Body of pancreas (tissue), 4 donors: Measurements from ENCODE around the gene CACNG6. TPM values are rescaled to one million over a fixed set of nuclear protein-coding genes. Genes with fewer than 3 reads are reported as not detected.

ENCODE experiments used
- ATAC-seq: fragments of 150-250 bp; one replicate; pipeline ENCODE4 v1.9.1; 2016
- DNase-seq, 4 donors: peaks; one replicate each; pipeline ENCODE4 v3.0.0-alpha.2; 2019
- H3K27ac ChIP-seq, 4 donors: fragments of 200-600 bp; sonication (generic); 1 replicate in 3 of 4; 2 replicates in 1 of 4; pipeline versions ENCODE4 v1.5.1 to v1.6.1; 2016 to 2019; ENCODE audit warnings: mild to moderate bottlenecking in 1 of 4, mixed read lengths in 1 of 4, moderate library complexity in 1 of 4
- H3K27me3 ChIP-seq, 2 donors: fragments of 200-600 bp; sonication (generic); one replicate each; pipeline ENCODE4 v1.6.0; 2016; ENCODE audit warnings: mild to moderate bottlenecking in 1 of 2
- H3K36me3 ChIP-seq, 2 donors: fragments of 200-600 bp; sonication (generic); replicated peaks in 1 of 2; 2 replicates each; pipeline ENCODE4 v1.5.1; 2016; ENCODE audit warnings: low read depth in 2 of 2; ENCODE audit not compliant: insufficient read depth in 1 of 2
- H3K4me1 ChIP-seq: fragments of 200-600 bp; sonication (generic); one replicate; pipeline ENCODE4 v1.6.0; 2016
- H3K4me3 ChIP-seq, 2 donors: fragments of 200-600 bp; sonication (generic); 1 replicate in 1 of 2; 2 replicates in 1 of 2; pipeline ENCODE4 v1.5.1; 2016 to 2019
- H3K9me3 ChIP-seq, 3 donors: fragments of 200-600 bp; sonication (generic); 1 replicate in 2 of 3; 2 replicates in 1 of 3; pipeline ENCODE4 v1.5.1; 2016
- POLR2A ChIP-seq, 3 donors: fragments of 450-650 bp; IDR thresholded peaks; one replicate each; pipeline ENCODE4 v1.6.1; 2016; ENCODE audit warnings: antibody characterized with exemption in 3 of 3, mild to moderate bottlenecking in 2 of 3
- WGBS, 2 donors: methylation state at CpG; one replicate each; pipeline ENCODE4 v1.1.5; 2017; 5-methylcytosine and 5-hydroxymethylcytosine counted together
- intact Hi-C: fragments of 100-400 bp; cut with DNase I; formaldehyde crosslinking; loops from one replicate; pipeline ENCODE4 v1.15.1; 2023
- total RNA-seq, 2 donors: library from RNA; depleted of rRNA; stranded (reverse); fragments of >200 nt; gene quantifications; one replicate each; pipeline ENCODE4 v1.1.0, GENCODE V29; 2016
- TF ChIP-seq, protein P1 (sequence below), 7 experiments: fragments of 450-650 bp in 4 of 7; fragments of 200-600 bp in 3 of 7; sonication (generic) in 3 of 7; IDR thresholded peaks; one replicate each; pipeline ENCODE4 v1.5.1; 2016 to 2019; ENCODE audit warnings: antibody characterized with exemption in 7 of 7

The CACNG6 gene
- total RNA-seq, 2 donors from 2014 or later: not detected

DNA sequence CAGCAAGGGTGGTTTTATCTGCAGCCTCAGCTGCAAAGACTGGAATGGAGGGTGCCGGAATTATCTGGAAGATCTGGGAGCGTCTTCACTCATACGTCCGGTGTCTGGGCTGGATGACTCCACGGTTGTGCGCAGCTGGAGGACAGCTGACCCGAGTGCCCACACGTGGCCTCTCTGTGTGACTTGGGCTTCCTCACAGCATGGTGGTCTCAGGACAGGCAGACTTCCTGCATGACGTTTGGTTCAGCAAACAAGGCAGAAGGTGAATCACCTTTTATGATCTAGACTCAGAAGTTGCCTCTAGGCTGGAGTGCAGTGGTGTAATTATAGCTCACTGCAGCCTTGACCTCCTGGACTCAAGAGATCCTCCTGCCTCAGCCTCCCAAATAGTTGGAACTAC, 33.2 kb downstream of the CACNG6 start:
- no peak overlapping the region for H3K4me3 ChIP-seq
- H3K36me3 ChIP-seq: no peaks in the 10 kb centered on the region
- H3K27me3 ChIP-seq: no peaks in the 10 kb centered on the region
- H3K9me3 ChIP-seq: no peaks in the 10 kb centered on the region
- intact Hi-C loops: loop anchor here (10.0 kb wide), 2 partner anchors 170 to 230 kb away; no protein-coding TSS in a partner anchor
- ATAC-seq (no peak), DNase-seq (no peak)
- H3K4me1 ChIP-seq: peaks cover 11% of the 10 kb centered on the region
- WGBS, 2 donors: 62 to 75% methylated on average over 2 to 9 of the region's 9 CpGs
- H3K27ac ChIP-seq: no peak overlapping the region
- no peak for TF ChIP-seq POLR2A (IDR thresholded peaks at IDR 0.05)
- TF ChIP-seq, protein P1, sequence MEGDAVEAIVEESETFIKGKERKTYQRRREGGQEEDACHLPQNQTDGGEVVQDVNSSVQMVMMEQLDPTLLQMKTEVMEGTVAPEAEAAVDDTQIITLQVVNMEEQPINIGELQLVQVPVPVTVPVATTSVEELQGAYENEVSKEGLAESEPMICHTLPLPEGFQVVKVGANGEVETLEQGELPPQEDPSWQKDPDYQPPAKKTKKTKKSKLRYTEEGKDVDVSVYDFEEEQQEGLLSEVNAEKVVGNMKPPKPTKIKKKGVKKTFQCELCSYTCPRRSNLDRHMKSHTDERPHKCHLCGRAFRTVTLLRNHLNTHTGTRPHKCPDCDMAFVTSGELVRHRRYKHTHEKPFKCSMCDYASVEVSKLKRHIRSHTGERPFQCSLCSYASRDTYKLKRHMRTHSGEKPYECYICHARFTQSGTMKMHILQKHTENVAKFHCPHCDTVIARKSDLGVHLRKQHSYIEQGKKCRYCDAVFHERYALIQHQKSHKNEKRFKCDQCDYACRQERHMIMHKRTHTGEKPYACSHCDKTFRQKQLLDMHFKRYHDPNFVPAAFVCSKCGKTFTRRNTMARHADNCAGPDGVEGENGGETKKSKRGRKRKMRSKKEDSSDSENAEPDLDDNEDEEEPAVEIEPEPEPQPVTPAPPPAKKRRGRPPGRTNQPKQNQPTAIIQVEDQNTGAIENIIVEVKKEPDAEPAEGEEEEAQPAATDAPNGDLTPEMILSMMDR (IDR thresholded peaks at IDR 0.05): no peak

DNA sequence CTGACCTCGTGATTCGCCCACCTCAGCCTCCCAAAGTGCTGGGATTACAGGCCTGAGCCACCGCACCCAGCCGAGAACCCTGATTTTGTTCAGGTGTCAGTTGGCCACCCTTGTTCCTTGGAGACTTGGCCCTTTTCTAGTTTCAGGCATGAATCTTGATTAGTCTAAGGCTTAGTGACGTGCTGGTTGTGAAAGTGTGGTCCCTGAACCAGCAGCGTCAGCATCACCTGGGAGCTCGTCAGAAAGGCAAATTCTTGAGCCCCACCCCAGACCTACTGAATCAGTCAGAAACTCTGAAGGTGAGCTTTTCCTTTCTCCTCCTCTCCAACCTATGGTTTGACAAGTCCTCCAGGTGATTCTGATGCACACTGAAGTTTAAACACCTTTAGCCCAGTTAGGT, 35.2 kb downstream of the CACNG6 start:
- intact Hi-C loops: loop anchor here (10.0 kb wide), 2 partner anchors 172 to 232 kb away; no protein-coding TSS in a partner anchor
- Histone ChIP-seq H3K27me3 (no peaks in the 10 kb centered on the region), H3K9me3 (no peaks in the 10 kb centered on the region), H3K4me3 (no peak overlapping the region), H3K27ac (no peak overlapping the region), H3K4me1 (peaks cover 5% of the 10 kb centered on the region), H3K36me3 (no peaks in the 10 kb centered on the region)
- ATAC-seq (no peak), DNase-seq (no peak)
- WGBS, 2 donors: 29 to 45% methylated on average over 2 to 7 of the region's 7 CpGs
- TF ChIP-seq, protein P1 (IDR thresholded peaks at IDR 0.05): no peak
- TF ChIP-seq POLR2A (IDR thresholded peaks at IDR 0.05): no peak

DNA sequence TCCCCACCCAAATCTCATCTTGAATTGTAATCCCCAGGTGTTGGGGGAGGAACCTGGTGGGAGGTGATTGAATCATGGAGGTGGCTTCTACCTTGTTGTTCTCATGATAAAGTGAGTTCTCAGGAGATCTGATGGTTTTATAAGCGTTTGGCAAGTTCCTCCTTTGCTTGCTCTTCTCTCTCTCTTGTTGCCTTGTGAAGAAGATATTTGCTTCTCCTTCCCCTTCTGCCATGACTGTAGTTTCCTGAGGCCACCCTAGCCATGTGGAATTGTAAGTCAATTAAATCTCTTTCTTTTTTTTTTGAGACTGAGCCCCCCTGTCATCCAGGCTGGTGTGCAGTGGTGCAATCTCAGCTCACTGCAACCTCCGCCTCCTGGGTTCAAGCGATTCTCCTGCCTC, 37.9 kb downstream of the CACNG6 start:
- Histone ChIP-seq H3K4me3 (no peak overlapping the region), H3K36me3 (no peaks in the 10 kb centered on the region), H3K9me3 (no peaks in the 10 kb centered on the region), H3K4me1 (no peaks in the 10 kb centered on the region), H3K27me3 (no peaks in the 10 kb centered on the region), H3K27ac (no peak overlapping the region)
- 62 to 69% methylated on average over 3 of the region's 3 CpGs for WGBS, 2 donors
- DNase-seq (no peak), ATAC-seq (no peak)
- TF ChIP-seq, protein P1 (IDR thresholded peaks at IDR 0.05): no peak
- no peak for TF ChIP-seq POLR2A (IDR thresholded peaks at IDR 0.05)
- intact Hi-C loops: loop anchor here (10.0 kb wide), 2 partner anchors 174 to 234 kb away; no protein-coding TSS in a partner anchor

DNA sequence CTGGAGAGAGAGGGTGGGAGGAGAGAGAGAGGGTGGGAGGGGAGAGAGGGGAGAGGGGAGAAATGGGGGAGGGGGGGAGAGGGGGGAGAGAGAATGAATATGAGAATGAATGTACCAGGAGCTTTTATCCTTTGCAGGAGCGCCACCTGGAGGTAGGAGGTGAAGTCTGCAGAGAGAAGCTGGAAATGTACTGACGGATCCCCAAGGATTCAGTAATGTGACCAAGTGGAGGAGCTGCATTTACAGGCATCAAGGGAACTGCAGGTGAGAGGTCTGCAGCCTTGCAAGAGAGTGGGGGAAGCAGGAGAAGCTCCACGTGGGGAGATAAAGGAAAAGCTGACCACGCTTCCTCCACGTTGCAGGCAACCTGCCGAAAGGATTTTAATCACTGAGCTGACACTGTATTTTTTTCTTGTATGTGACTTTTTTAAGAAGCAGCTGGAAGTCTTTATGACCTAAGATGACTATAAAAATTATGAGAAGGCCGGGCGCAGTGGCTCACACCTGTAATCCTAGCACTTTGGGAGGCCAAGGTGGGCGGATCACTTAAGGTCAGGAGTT, 38.6 kb downstream of the CACNG6 start:
- DNase-seq (peak; percentile 45 to 62 (median 55)), ATAC-seq (no peak)
- H3K36me3 ChIP-seq: no peaks in the 10 kb centered on the region
- H3K27ac ChIP-seq: no peak overlapping the region
- intact Hi-C loops: loop anchor here (10.0 kb wide), 2 partner anchors 175 to 235 kb away; no protein-coding TSS in a partner anchor
- WGBS, 2 donors: 22 to 24% methylated on average over 9 of the region's 9 CpGs
- H3K27me3 ChIP-seq: no peaks in the 10 kb centered on the region
- H3K9me3 ChIP-seq: no peaks in the 10 kb centered on the region
- no peak for TF ChIP-seq POLR2A (IDR thresholded peaks at IDR 0.05)
- TF ChIP-seq, protein P1 (IDR thresholded peaks at IDR 0.05): peak; percentile 15 to 49 (median 46)
- no peak overlapping the region for H3K4me3 ChIP-seq
- H3K4me1 ChIP-seq: no peaks in the 10 kb centered on the region
